HG03520 (cell line): ENCODE data around the gene RSAD2.
"Not testable (repeated sequence)": the region's sequence is repeated elsewhere in the genome, so short reads cannot be mapped to it uniquely, and the experiment has no call there.

Experiments used
- ATAC-seq: cut with Tn5 transposase; IDR thresholded peaks from one replicate; pipeline ENCODE4 v1.9.1; 2021; ENCODE audit warnings: mild to moderate bottlenecking, moderate library complexity; ENCODE audit not compliant: unreplicated experiment

RSAD2 gene

GRCh38 chr2:6923319-6923718 lies 45.7 kb downstream of the RSAD2 start:
- no peak for ATAC-seq

DNA sequence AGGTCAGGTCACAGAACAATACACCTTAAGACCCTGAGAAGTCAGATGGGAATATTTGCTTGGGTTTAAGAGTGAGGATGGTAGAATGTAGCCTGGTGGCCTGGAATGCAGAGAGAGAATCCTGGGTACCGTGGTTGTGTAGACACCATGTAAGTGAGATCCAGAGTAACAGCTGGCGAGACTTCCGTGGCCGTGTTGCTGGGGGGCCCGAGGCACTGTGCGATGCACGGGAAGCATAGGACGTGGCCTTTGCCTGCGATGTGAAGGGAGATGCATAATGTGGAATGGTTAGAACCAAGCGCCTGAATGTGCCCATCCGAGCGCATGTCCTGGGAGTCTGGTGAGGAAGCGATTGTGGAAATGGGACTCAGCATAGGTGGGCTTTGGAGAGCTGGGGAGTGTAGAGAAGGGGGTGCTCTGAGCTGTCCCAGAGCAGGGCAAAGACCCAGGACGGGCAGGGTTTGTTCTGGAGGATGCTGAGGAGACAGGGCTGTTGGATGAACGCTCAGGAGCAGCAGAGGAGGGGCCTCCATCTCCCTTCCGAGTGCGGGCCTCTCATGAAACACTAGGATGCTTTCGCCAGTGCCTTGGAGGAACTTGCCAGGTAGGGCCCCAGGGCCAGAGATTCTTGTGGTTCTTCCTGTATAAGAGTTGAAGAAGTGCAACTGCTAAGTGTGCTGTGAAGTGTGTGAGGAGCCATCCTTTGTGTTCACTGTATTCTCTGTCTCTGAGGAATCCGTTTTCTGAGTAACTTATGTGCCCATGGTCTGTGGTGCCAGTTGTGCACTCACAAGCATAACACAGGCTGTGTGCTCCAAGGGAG lies 46.7 kb downstream of the RSAD2 start:
- no peak for ATAC-seq

GRCh38 chr2:6924924-6925409 lies 47.4 kb downstream of the RSAD2 start:
- no peak for ATAC-seq

DNA sequence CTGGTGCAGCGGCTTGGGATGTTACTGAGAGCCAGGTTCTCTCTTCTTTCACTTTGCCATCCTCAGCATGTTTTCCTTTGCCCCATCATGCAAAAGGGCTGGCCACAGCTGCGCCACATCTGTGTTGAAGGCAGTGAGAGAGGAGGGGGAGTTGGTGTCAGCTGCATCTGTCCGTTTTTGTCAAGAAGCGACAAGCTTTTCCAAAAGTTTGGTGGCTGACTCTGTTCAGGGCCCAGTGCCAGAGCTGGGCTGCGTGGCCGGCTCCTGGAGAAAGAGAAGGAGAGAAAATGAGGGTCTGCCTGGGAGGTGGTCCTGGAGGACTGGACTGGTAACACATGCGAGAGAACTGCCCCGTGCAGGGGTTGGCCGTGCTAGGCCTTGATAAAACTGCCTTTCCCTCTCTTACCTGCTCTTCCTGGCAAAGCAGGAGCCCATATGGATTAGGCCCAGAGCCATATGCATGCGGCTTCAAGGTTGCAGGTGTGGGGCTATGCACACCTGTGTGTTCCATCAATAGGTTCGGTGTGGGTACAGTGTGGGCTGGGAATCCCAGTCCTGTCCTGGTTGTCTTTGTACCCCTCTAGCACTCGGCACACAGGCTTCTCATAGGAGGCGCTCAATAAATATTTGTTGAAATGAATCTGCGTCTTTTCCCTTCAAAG lies 48.6 kb downstream of the RSAD2 start:
- no peak for ATAC-seq

DNA sequence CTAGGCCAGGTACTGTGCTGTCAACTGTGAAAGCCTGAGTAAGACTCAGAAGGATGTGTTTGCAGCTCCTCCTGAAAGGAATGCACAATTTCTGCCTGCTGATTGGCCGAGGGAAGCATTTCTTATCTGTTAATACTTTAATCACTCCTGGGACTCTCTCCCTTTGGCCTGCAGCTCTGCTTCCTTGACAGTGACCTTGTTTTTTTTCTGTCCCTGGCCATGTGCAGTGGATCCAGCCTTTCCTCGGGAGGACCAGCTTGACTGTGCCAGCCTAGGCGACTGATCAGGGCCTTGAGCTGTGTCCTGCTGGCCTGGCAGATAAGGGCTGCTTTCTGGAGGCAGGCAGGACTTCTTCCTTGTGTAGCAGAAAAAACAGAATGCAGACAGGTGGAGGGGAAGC lies 49.6 kb downstream of the RSAD2 start:
- no peak for ATAC-seq

- ATAC-seq, result no peak
Measured at GRCh38 chr2:6927753-6928152, 50.2 kb downstream of the RSAD2 start.

DNA sequence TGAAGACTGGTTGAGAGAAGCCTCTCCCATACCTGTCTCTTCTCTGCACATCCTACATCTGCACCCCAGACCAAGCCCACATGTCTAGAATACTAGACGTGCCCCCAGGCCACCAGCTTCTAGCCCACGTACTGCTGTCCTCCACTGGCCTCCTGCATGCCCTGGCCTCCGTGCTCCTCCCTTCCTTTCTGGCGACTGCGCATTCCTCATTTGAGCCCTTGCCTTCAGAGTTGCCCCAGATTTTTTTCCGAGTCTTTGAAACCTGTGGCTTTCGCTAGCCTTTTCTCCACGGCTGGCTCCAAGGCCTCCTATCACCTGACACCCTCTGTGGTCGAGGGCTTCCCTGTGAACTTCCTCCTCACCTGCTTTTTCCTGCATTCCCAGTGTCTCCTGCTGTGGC lies 50.9 kb downstream of the RSAD2 start:
- no peak for ATAC-seq

DNA sequence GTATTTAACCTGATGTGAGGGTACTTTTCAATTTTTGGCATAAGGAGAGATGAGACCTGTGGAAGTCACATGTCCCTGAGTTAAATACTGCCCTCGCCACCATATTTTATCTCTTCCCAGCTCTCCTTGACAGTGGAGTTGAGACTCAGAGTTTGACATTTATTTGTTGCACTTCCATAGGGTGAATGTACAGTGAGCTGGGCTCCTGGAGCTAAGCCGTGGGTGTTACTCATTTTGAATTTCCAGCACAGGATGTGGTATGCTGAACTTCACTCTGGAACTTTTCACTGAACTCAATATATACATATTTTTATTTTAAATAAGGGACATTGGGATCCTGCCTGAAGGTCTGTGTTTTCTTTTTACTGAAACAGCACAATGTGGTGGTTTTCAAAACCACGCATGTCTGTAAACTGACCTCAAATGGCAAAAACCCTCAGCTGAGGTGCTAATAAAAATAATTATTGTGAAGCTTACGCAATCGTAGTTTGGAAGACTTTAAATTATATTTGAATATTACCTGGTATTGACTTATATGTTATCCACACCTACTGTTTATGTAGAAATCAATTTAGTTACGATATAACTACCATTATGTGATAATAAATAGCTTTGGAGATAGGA lies 51.7 kb downstream of the RSAD2 start:
- no peak for ATAC-seq

GRCh38 chr2:6930923-6931647 lies 53.5 kb downstream of the RSAD2 start:
- no peak for ATAC-seq

GRCh38 chr2:6931753-6932152 lies 54.2 kb downstream of the RSAD2 start:
- ATAC-seq, result no peak

DNA sequence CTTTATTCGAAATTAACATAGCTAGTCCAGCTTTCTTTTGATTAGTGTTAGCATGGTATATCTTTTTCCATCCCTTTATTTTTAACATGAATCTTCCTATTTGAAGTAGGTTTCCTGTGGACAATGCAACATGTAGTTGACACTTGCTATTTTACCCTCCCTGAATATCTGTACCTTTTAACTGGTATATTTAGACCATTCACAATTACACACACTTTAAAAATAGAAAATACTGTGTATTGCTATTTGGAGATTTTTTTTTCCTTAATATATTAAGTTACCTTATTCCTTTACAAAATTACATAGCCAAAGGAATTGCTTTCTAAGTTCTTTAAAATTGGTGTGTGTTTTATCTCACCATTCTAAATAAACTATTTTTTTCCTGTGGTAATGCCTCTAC lies 54.6 kb downstream of the RSAD2 start:
- ATAC-seq, result no peak

GRCh38 chr2:6932828-6933227 lies 55.3 kb downstream of the RSAD2 start:
- no peak for ATAC-seq

DNA sequence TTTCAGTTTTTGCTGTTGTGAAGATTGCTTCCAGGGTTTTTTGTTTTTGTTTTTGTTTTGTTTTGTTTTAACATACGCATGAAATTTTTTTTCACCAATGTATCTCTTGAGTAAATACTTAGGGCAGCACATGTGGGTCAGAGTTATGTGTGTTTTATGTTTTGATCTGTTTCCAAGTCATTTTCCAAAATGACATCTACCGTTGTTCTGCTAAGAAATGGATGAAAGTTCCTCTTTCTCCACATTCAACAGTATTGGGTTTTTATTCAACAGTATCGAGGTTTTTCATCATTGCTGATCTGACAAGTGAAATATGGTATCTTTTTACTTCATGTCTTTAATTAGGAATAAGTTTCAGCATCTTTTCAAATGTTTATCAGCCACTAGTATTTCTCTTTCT lies 56.3 kb downstream of the RSAD2 start:
- ATAC-seq, result no peak

DNA sequence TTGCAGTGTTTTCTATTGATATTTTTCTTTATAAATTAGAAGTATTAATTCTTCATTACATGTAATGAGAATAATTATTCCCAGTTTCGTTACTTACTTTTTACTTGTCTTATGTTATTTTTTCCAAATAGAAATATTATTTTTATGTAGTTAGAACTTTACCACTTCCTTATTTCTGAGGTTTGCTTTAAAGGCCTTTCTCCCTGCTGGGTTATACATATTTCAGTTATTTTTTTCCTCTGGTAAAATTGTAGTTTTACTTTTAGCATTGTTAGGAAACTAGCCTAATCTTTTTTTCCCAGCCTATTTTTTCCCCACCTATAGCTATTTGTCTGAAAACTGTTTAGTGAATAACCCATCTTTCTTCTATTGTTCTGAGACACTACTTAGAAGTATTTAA lies 56.8 kb downstream of the RSAD2 start:
- no peak for ATAC-seq

DNA sequence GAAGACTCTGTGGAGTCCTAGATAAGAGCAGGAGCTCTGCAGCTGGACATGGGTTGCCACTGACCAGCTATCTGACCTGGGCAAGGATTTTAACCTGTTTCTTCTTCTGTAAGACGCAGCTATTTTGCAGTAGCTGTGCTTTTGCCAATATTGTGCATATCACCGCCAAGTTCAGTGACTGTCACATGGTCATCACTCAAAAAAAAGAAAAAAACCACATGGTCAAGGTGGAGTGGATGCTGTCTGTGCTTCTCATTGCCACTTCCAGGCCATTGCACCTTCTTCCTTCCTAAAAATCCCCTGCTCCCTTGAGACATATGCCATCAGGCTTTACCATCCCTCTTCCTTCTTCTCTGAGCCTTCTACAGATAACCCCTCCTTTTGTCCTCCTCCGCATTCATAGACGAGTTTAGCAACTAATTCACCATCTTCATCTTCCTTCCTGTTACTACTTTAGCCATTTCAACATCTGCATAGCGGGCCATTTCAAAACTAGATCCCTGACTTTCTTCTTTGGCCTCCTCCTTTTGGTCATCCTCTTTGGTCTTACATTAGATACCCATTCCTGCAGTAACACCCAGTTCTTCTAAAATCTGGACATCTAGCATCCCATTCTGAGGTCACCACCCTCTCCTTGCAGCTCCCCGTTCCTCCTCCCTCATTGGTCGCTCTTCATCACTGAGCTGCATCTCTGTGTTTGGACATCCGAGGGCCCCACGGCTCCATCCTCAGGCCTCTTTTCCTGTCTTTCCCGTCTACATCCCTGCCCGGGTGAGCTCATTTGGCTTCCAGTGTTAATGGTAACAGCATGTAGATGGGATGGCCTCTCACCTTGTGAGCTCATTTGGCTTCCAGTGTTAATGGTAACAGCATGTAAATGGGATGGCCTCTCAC lies 57.4 kb downstream of the RSAD2 start:
- no peak for ATAC-seq

- ATAC-seq, result not testable (repeated sequence)
Measured at GRCh38 chr2:6935652-6936020, 58.1 kb downstream of the RSAD2 start.

GRCh38 chr2:6937157-6937556 lies 59.6 kb downstream of the RSAD2 start:
- no peak for ATAC-seq

DNA sequence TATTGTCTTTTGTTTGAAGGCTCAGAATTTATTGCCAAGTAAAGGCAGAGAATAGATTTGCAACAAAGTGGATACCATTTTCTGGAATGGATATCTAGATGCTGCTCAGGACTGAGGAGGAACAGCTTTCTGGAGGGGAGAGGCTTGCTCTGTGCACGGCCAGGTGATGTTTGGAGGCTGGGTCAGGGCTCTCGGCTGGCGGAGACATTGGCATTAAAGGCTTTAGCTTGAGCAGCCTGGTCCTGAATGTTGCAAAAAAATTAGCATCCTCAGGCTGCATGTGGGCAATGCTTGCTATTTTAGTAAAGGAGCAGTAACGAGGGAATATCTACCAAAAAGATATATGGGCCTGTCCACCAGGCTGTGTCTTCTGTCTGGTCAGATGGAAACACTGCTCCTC lies 60.0 kb downstream of the RSAD2 start:
- ATAC-seq, result no peak

GRCh38 chr2:6939071-6939470 lies 61.5 kb downstream of the RSAD2 start:
- no peak for ATAC-seq

GRCh38 chr2:6940820-6941219 lies 63.2 kb downstream of the RSAD2 start:
- ATAC-seq, result no peak
